Measurements from ENCODE around the gene CDK5. TPM values are rescaled to one million over a fixed set of nuclear protein-coding genes. Genes with fewer than 3 reads are reported as not detected.
A peak's percentile ranks its signal among the peaks of the same experiment; 100 is the strongest.

Gene CDK5
- total RNA-seq, 1 donor from 2014 or later, result 4.2 TPM

GRCh38 chr7:151047976-151048815 lies 9.5 kb downstream of the CDK5 start, which contains the start of gene ASIC3:
Gene ASIC3 (plus strand): TSS chr7:151048531. CDS start chr7:151048886, 355 bp downstream.
- no peak within 1 kb of the TSS for H3K4me3 ChIP-seq
- H3K9me3 ChIP-seq, result no peaks in the 10 kb centered on the region
- H3K27ac ChIP-seq, result no peak within 1 kb of the TSS
- DNase-seq (ENCODE audit: extremely low spot score in 2 of 2), result no peak
- no peaks in the 10 kb centered on the region for H3K27me3 ChIP-seq
- H3K4me1 ChIP-seq, result peaks cover 27% of the 10 kb centered on the region
- no peak for TF ChIP-seq CTCF (IDR thresholded peaks at IDR 0.05)
- no peak for TF ChIP-seq POLR2AphosphoS5 (IDR thresholded peaks at IDR 0.05; ENCODE audit: insufficient read depth in 1 of 2, low read depth in 1 of 2)
- no peak for TF ChIP-seq POLR2A (IDR thresholded peaks at IDR 0.05)
- intact Hi-C loops (cut with DNase I), result no loop called here
- H3K36me3 ChIP-seq, result no peaks in the 10 kb centered on the region

- peaks cover 0 to 3% of the 10 kb centered on the region in 2 donors for H3K36me3 ChIP-seq
- DNase-seq (ENCODE audit: extremely low spot score in 2 of 2), result no peak
- no peak overlapping the region for H3K4me3 ChIP-seq
- intact Hi-C loops (cut with DNase I), result no loop called here
- H3K9me3 ChIP-seq, result no peaks in the 10 kb centered on the region
- H3K4me1 ChIP-seq, result peaks cover 27% of the 10 kb centered on the region
- no peaks in the 10 kb centered on the region for H3K27me3 ChIP-seq
- no peak overlapping the region for H3K27ac ChIP-seq
- TF ChIP-seq POLR2AphosphoS5 (IDR thresholded peaks at IDR 0.05; ENCODE audit: insufficient read depth in 1 of 2, low read depth in 1 of 2), result peak in 1 of 2 donors; percentile 15
- no peak for TF ChIP-seq CTCF (IDR thresholded peaks at IDR 0.05)
Observed at GRCh38 chr7:151046603-151047573, 10.8 kb downstream of the CDK5 start.

GRCh38 chr7:151045967-151046366 lies 11.7 kb downstream of the CDK5 start:
- Histone ChIP-seq H3K27ac (no peak overlapping the region), H3K27me3 (no peaks in the 10 kb centered on the region), H3K4me3 (no peak overlapping the region), H3K9me3 (no peaks in the 10 kb centered on the region), H3K36me3 (peaks cover 0 to 3% of the 10 kb centered on the region in 2 donors), H3K4me1 (peaks cover 19% of the 10 kb centered on the region)
- DNase-seq (ENCODE audit: extremely low spot score in 2 of 2), result no peak
- intact Hi-C loops (cut with DNase I), result no loop called here
- no peak for TF ChIP-seq CTCF (IDR thresholded peaks at IDR 0.05)
- no peak for TF ChIP-seq POLR2A (IDR thresholded peaks at IDR 0.05)
- TF ChIP-seq POLR2AphosphoS5 (IDR thresholded peaks at IDR 0.05; ENCODE audit: insufficient read depth in 1 of 2, low read depth in 1 of 2), result no peak

- H3K4me1 ChIP-seq, result peaks cover 16% of the 10 kb centered on the region
- no peaks in the 10 kb centered on the region for H3K9me3 ChIP-seq
- DNase-seq (ENCODE audit: extremely low spot score in 2 of 2), result no peak
- no peaks in the 10 kb centered on the region for H3K27me3 ChIP-seq
- H3K27ac ChIP-seq, result no peak overlapping the region
- H3K4me3 ChIP-seq, result no peak overlapping the region
- H3K36me3 ChIP-seq, result peaks cover 0 to 3% of the 10 kb centered on the region in 2 donors
- intact Hi-C loops (cut with DNase I), result no loop called here
- TF ChIP-seq POLR2A (IDR thresholded peaks at IDR 0.05) (no peak), POLR2AphosphoS5 (IDR thresholded peaks at IDR 0.05; ENCODE audit: insufficient read depth in 1 of 2, low read depth in 1 of 2) (no peak), CTCF (IDR thresholded peaks at IDR 0.05) (no peak)
Observed at GRCh38 chr7:151045262-151045661, 12.4 kb downstream of the CDK5 start.

Data from vagina (tissue), 2 donors.